NCI-H1436 (cell line): ENCODE data around the gene GIPR.
"Not testable (repeated sequence)": the region's sequence is repeated elsewhere in the genome, so short reads cannot be mapped to it uniquely, and the experiment has no call there.

Experiments used
- DNase-seq: peaks from one replicate; lab custom pipeline; 2025; lab: John Stamatoyannopoulos, UW

Gene GIPR

GRCh38 chr19:45646345-45646698 is 21.7 kb upstream of the GIPR start:
- no peak for DNase-seq

GRCh38 chr19:45650722-45651121 is 17.3 kb upstream of the GIPR start:
- no peak for DNase-seq

DNA sequence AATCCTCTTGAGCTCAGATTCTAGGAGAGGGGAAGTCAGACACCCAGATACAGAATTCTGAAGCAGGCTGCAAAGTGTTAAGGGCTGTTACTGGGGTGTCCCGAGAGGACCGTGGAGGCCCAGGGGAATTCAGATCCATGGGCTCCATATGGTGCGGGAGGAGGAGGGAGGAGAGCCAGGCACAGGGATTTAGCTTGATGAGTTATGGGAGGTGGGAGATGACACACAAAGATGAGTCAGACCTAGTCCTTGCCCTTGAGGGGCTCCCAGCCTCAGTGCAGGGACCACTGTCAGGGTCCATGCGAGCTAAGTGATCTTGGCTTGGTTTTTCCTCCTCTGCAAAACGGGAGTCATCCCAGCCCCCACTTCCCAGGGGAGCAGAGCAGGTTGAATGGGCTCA is 14.4 kb upstream of the GIPR start:
- DNase-seq: peak; percentile 23

GRCh38 chr19:45655073-45655472 is 12.9 kb upstream of the GIPR start:
- no peak for DNase-seq

- no peak for DNase-seq
These were observed 10.4 kb upstream of the GIPR start for GRCh38 chr19:45657520-45658167.

GRCh38 chr19:45659096-45659729 is 8.8 kb upstream of the GIPR start:
- DNase-seq: no peak

- no peak for DNase-seq
These were observed 7.4 kb upstream of the GIPR start for GRCh38 chr19:45660636-45661035.

- DNase-seq: no peak
These were observed 4.2 kb upstream of the GIPR start for GRCh38 chr19:45663800-45664199.

GRCh38 chr19:45664575-45664974 is 3.4 kb upstream of the GIPR start:
- DNase-seq: no peak

DNA sequence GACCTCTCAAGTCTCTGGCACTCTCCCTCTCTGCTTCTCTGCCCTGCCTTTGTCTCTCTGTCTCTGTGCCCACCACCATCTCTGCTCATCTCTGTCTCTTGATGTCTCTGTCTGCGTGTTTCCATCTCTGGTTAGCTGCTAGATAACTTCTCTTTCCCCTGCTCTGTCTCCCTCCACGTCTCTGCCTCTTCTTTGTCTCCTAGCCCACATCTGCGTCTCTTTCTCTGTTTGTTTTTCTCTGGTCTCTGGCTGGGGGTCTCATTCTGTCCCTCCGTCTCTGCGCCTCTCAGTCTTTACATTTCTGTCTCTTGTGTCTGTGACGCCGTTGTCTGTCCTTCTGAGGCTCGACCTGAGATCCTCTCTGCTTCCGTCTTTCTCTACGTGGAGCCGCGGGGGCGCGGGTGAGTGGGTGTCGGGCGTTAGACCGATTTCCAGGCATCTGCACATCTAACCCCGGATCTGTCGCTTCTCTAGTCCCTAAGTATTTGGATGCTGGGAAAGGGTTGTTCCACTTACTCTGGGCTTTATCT is 386 bp downstream of the GIPR start:
- no peak for DNase-seq

DNA sequence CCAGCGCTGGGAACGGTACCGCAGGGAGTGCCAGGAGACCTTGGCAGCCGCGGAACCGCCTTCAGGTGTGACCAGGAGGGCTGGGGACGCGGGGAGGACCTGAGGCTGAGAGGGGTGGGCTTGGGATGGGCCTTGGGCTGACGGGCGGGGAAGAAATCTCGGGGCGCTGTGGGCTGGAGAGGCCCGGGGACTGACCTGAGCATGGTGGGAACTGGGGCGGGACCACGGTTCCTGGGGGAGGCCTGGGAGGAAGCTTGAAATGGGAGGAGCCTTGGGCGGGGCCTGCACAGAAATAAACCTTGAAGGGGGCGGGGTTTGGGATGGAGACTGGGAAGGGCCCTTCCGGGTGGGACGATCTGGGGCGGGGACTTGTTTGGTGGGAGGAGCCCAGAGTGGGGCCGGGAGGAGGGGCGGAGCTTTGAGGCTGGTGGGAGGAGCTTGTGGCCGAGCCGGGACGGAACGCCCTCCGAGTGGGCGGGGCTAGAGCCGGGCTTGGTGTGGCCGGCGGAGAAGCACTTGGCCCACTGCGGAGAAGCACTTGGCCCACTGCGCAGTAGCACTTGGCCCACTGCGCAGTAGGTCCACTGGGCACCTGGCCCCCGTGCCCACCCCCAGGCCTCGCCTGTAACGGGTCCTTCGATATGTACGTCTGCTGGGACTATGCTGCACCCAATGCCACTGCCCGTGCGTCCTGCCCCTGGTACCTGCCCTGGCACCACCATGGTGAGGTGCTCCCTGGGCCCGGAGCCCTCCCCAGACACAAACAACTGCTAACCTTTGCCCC is 2.8 kb downstream of the GIPR start:
- peak; percentile 73 for DNase-seq

DNA sequence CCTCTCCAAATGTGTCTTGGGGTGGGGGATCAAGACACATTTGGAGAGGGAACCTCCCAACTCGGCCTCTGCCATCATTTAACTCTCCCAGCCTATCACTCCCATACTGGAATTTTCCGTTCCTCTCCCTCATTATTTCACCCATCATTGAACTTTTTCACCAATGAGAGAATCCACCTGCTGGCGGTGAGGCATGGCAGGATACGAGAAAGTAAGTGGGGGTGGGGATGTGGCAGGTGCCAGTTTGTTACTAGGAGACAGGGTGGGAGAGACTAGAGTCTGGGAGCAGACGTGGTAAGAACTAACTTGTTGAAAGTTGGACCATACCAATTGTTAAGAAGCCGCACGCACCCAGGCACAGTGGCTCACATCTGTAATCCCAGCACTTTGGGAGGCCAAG is 6.9 kb downstream of the GIPR start:
- no peak for DNase-seq

- no peak for DNase-seq
These were observed 8.8 kb downstream of the GIPR start for GRCh38 chr19:45676851-45677263.

GRCh38 chr19:45677351-45678230 is 9.6 kb downstream of the GIPR start:
- peak; percentile 84 for DNase-seq

DNA sequence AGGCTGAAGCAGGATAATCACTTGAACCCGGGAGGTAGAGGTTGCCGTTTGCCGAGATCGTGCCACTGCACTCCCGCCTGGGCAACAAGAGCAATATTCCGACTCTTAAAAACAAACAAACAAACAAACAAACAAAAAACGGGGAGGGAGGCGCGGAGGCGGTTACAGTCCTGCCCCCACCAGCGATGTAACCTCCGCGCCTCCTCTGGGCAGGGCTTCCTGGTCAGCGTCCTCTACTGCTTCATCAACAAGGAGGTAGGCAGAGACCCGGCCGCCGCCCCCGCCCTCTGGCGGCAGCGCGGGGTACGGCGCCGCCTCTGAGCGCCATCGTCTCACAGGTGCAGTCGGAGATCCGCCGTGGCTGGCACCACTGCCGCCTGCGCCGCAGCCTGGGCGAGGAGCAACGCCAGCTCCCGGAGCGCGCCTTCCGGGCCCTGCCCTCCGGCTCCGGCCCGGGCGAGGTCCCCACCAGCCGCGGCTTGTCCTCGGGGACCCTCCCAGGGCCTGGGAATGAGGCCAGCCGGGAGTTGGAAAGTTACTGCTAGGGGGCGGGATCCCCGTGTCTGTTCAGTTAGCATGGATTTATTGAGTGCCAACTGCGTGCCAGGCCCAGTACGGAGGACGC is 13.5 kb downstream of the GIPR start:
- peak; percentile 62 for DNase-seq

DNA sequence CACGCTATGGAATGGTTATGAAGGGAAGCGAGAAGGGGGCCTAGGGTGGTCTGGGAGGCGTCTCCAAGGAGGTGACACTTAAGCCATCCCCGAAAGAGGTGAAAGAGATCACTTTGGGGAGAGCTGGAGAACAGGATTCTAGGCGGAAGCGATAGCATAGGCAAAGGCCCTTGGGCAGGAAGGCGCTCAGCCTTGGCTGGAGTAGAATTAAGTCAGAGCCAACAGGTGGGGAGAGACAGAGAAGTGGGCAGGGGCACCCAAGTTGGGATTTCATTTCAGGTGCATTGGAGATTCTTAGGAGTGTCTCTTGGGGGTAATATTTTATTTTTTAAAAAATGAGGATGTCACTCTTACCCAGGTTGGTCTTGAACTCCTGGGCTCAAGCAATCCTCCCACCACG is 14.1 kb downstream of the GIPR start:
- no peak for DNase-seq

GRCh38 chr19:45682908-45683307 is 14.9 kb downstream of the GIPR start:
- DNase-seq: no peak

- not testable (repeated sequence) for DNase-seq
These were observed 17.0 kb downstream of the GIPR start for GRCh38 chr19:45685045-45685444.

DNA sequence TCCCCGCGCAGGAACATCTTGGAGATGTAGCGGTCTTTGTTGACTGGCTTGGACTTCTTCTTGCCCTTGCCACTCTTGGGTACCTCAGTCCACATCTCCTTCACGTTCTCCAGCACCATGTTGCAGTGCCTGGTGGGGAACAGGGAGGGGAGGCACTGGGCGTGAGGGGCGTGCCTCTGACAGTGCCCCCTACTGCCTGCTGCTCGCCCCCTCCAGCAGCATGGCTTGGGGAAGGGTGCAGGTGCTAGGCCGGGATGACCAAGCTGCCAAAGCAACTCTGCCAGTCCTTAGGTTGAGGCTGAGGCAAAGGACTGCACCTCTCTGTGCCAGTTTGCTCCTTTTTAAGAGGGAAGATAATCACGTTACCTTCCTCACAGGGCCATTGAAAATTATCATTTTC is 19.6 kb downstream of the GIPR start:
- no peak for DNase-seq

- peak; percentile 88 for DNase-seq
These were observed 23.6 kb downstream of the GIPR start, which contains the start of gene SNRPD2 for GRCh38 chr19:45691516-45692186. TSS of gene SNRPD2 (minus strand) at chr19:45691953. CDS start at chr19:45691888, 65 bp downstream.
